ENCODE measurements around the gene RAB4A. TPM values are rescaled to one million over a fixed set of nuclear protein-coding genes. Genes with fewer than 3 reads are reported as not detected.
A peak's percentile ranks its signal among the peaks of the same experiment; 100 is the strongest.

RAB4A gene
- total and polyA plus RNA-seq, 2 of the 4 experiments (the other 2 are of a cell fraction) = 25.6 to 26.2 TPM

DNA sequence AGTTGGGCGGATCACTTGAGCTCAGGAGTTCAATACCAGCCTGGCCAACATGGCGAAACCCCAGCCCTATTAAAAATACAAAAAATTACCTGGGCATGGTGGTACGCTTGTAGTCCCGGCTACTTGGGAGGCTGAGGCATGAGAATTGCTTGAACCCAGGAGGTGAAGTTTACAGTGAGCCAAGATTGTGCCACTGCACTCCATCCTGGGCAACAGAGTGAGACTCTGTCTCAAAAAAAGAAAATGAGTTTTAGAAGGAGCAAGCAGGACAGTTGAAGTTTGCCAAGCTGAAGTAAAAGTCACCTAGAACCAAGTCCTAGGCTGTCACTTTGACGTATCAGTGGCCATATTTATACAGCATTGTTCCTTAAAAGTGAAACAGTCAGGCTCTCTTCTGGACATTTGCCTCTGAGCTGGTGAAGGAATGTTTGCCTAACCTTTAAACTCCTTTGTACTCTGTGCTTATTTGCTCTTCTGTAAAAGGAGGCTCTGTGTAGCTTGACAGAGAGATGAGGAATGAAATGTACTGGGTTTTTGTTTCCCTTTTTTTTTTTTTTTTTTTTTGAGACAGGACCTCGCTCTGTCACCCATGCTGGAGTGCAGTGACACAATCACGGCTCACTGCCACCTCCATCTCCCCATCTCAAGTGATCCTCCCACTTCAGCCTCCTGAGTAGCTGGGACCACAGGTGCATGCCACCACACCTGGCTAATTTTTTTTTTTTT lies 2.8 kb downstream of the RAB4A start:
- Histone ChIP-seq H3K4me3 (ENCODE audit: insufficient read depth, low read depth, low read length) (no peak overlapping the region), H3K9me3 (ENCODE audit: control insufficient read depth, insufficient read depth, low read length) (0 out of 2 replicates have a peak, but pooled peaks cover 2% of the 10 kb centered on the region), H4K91ac (ENCODE audit: insufficient read depth, low read depth, low read length) (no peak overlapping the region), H2AK5ac (ENCODE audit: low read depth, low read length) (no peak overlapping the region; the same call in 1 of the 2 replicates), H3K27me3 (ENCODE audit: control insufficient read depth, insufficient read depth, low read length) (no peaks in the 10 kb centered on the region), H2BK20ac (ENCODE audit: low read depth, low read length) (no peak overlapping the region), H3K56ac (ENCODE audit: extremely low read depth, insufficient read depth, low read length) (no peak overlapping the region), H3K27ac (ENCODE audit: insufficient read depth, low read length) (no peak overlapping the region), H3K9me1 (ENCODE audit: insufficient read depth, low read length) (peaks cover 13% of the 10 kb centered on the region), H2BK120ac (ENCODE audit: low read depth, low read length) (no peak overlapping the region), H3K79me1 (ENCODE audit: low read depth in 1 of 2, low read length in 2 of 2) (peaks cover 33 to 65% of the 10 kb centered on the region in 2 experiments), H2BK15ac (ENCODE audit: low read depth, low read length) (no peak overlapping the region), H3K4ac (ENCODE audit: low read depth, low read length) (0 out of 2 replicates have a peak overlapping the region, but pooled peaks have one; percentile 33), H3K4me2 (ENCODE audit: low read depth, low read length) (peak overlapping the region; percentile 19), H4K8ac (ENCODE audit: low read depth in 2 of 2, low read length in 2 of 2) (no peak overlapping the region), H3K14ac (replicated peaks; ENCODE audit: low read depth, low read length) (no peak overlapping the region), H3K9ac (ENCODE audit: low read depth, low read length) (no peak overlapping the region), H4K20me1 (ENCODE audit: insufficient read depth, low read length) (peaks cover 36% of the 10 kb centered on the region), H3K4me1 (ENCODE audit: control insufficient read depth, insufficient read depth, low read length) (peaks cover 14% of the 10 kb centered on the region), H3K18ac (ENCODE audit: low read depth, low read length) (no peak overlapping the region; the same call in 1 of the 2 replicates), H3K36me3 (ENCODE audit: control insufficient read depth, insufficient read depth, low read length) (0 out of 2 replicates have a peak, but pooled peaks cover 2% of the 10 kb centered on the region), H2BK5ac (ENCODE audit: low read depth, low read length, poor library complexity, severe bottlenecking) (peak overlapping the region; percentile 19), H2AFZ (replicated peaks; ENCODE audit: low read length, poor library complexity) (no peak overlapping the region), H3K23ac (ENCODE audit: low read depth, low read length) (no peak overlapping the region), H4K5ac (ENCODE audit: low read depth, low read length) (no peak overlapping the region), H2AK9ac (replicated peaks; ENCODE audit: low read depth, low read length, poor library complexity) (no peak overlapping the region)
- WGBS, 2 experiments (ENCODE audit: extremely low coverage in 2 of 2, insufficient read length in 1 of 2) = 100% methylated on average over 2 of the region's 7 CpGs; no CpG with 5 or more reads in 1 of the 2 experiments
- ChIA-PET CTCF (interaction anchor here (0.6 kb wide), 3 partner anchors 15 to 138 kb away, joined by 3 to 5 read pairs (median 3); no protein-coding TSS in a partner anchor), POLR2A (ENCODE audit: unreplicated experiment) (interaction anchor here (0.5 to 0.6 kb wide), 2 partner anchors 37 to 69 kb away, joined by 3 to 5 read pairs; partner anchors contain the start of gene CCSAP)
- dilution Hi-C loops (cut with HindIII; ENCODE audit: low sequenced_read_pairs, unreplicated experiment) (loop anchor here (25.0 kb wide), 1 partner anchor 214 kb away; no protein-coding TSS in a partner anchor), intact Hi-C loops (cut with micrococcal nuclease) (loop anchor here (2.0 to 5.0 kb wide), 3 partner anchors 44 to 169 kb away; no protein-coding TSS in a partner anchor), in situ Hi-C loops (cut with MboI; ENCODE audit: low sequenced_read_pairs) (loop anchor here (25.0 kb wide), 1 partner anchor 1039 kb away; no protein-coding TSS in a partner anchor)
- DNase-seq = no peak
- no peak; the same call in 1 of the 2 replicates for ATAC-seq (ENCODE audit: low read depth)
- no TSS peak for BruUV-seq (replicated peaks)
- TF ChIP-seq RCOR1 (IDR thresholded peaks at IDR 0.05; ENCODE audit: insufficient replicate concordance, low read length) (no peak), RAD21 (IDR thresholded peaks at IDR 0.05; ENCODE audit: low read length) (no peak), POLR2A (IDR thresholded peaks at IDR 0.05; ENCODE audit: low read depth, low read length) (no peak), RFX5 (IDR thresholded peaks at IDR 0.05; ENCODE audit: low read depth, low read length) (no peak), MAZ (IDR thresholded peaks at IDR 0.05; ENCODE audit: borderline replicate concordance, low read depth, low read length) (no peak), MAFK (IDR thresholded peaks at IDR 0.05; ENCODE audit: low read depth, low read length) (no peak), CEBPB (IDR thresholded peaks at IDR 0.05; ENCODE audit: low read depth, low read length) (no peak), BHLHE40 (IDR thresholded peaks at IDR 0.05; ENCODE audit: low read depth, low read length) (no peak), CHD1 (IDR thresholded peaks at IDR 0.05; ENCODE audit: low read depth, low read length) (no peak), SMC3 (IDR thresholded peaks at IDR 0.05; ENCODE audit: low read depth, low read length) (no peak), MXI1 (IDR thresholded peaks at IDR 0.05; ENCODE audit: borderline replicate concordance, low read depth, low read length) (no peak)
- TF ChIP-seq, protein P1, sequence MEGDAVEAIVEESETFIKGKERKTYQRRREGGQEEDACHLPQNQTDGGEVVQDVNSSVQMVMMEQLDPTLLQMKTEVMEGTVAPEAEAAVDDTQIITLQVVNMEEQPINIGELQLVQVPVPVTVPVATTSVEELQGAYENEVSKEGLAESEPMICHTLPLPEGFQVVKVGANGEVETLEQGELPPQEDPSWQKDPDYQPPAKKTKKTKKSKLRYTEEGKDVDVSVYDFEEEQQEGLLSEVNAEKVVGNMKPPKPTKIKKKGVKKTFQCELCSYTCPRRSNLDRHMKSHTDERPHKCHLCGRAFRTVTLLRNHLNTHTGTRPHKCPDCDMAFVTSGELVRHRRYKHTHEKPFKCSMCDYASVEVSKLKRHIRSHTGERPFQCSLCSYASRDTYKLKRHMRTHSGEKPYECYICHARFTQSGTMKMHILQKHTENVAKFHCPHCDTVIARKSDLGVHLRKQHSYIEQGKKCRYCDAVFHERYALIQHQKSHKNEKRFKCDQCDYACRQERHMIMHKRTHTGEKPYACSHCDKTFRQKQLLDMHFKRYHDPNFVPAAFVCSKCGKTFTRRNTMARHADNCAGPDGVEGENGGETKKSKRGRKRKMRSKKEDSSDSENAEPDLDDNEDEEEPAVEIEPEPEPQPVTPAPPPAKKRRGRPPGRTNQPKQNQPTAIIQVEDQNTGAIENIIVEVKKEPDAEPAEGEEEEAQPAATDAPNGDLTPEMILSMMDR (conservative IDR thresholded peaks at IDR 0.05; ENCODE audit: low read depth, low read length) = no peak
- TF ChIP-seq, protein P2, sequence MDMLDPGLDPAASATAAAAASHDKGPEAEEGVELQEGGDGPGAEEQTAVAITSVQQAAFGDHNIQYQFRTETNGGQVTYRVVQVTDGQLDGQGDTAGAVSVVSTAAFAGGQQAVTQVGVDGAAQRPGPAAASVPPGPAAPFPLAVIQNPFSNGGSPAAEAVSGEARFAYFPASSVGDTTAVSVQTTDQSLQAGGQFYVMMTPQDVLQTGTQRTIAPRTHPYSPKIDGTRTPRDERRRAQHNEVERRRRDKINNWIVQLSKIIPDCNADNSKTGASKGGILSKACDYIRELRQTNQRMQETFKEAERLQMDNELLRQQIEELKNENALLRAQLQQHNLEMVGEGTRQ (IDR thresholded peaks at IDR 0.05; ENCODE audit: low read depth, low read length) = no peak
- TF ChIP-seq, protein P3, sequence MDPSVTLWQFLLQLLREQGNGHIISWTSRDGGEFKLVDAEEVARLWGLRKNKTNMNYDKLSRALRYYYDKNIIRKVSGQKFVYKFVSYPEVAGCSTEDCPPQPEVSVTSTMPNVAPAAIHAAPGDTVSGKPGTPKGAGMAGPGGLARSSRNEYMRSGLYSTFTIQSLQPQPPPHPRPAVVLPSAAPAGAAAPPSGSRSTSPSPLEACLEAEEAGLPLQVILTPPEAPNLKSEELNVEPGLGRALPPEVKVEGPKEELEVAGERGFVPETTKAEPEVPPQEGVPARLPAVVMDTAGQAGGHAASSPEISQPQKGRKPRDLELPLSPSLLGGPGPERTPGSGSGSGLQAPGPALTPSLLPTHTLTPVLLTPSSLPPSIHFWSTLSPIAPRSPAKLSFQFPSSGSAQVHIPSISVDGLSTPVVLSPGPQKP (IDR thresholded peaks at IDR 0.05; ENCODE audit: borderline replicate concordance, low read depth, low read length) = no peak

Data from IMR-90 (cell line).